Measurements from ENCODE around the gene HEBP2. TPM values are rescaled to one million over a fixed set of nuclear protein-coding genes. Genes with fewer than 3 reads are reported as not detected.

Gene HEBP2
- total RNA-seq, 1 experiment from 2014 or later: 40.9 TPM

GRCh38 chr6:138405816-138406413 lies 1.9 kb downstream of the HEBP2 start:
- CTCF ChIA-PET: interaction anchor here (2.1 kb wide), 1 partner anchor 10 kb away, joined by 6 read pairs; no protein-coding TSS in a partner anchor
- Mint-ChIP-seq H3K4me1 (peaks cover 14% of the 10 kb centered on the region), H3K9me3 (no peaks in the 10 kb centered on the region), H3K27ac (no peak overlapping the region), H3K36me3 (peaks cover 32% of the 10 kb centered on the region), H3K4me3 (no peak overlapping the region; the same call in 1 of the 2 replicates), H3K27me3 (ENCODE audit: low read depth) (peaks cover 6% of the 10 kb centered on the region)
- no peak for ATAC-seq
- no peak for DNase-seq (ENCODE audit: low spot score)
- POLR2A ChIA-PET: no interaction called here
- TF ChIP-seq ZNF232 (CRISPR knock-in tag; IDR thresholded peaks at IDR 0.05) (no peak), ATF3 (CRISPR knock-in tag; conservative IDR thresholded peaks at IDR 0.05) (no peak), ZMAT4 (CRISPR knock-in tag; IDR thresholded peaks at IDR 0.05) (no peak), SOX15 (CRISPR knock-in tag; IDR thresholded peaks at IDR 0.05) (no peak), EMX1 (CRISPR knock-in tag; IDR thresholded peaks at IDR 0.05) (no peak), HMGXB4 (CRISPR knock-in tag; IDR thresholded peaks at IDR 0.05) (no peak), MXD4 (CRISPR knock-in tag; IDR thresholded peaks at IDR 0.05; ENCODE audit: borderline replicate concordance) (no peak), ATF6 (CRISPR knock-in tag; IDR thresholded peaks at IDR 0.05) (no peak), RELA (CRISPR knock-in tag; IDR thresholded peaks at IDR 0.05; ENCODE audit: borderline replicate concordance) (no peak), AR (CRISPR knock-in tag; IDR thresholded peaks at IDR 0.05) (no peak), ETV6 (CRISPR knock-in tag; IDR thresholded peaks at IDR 0.05) (no peak), ATF2 (CRISPR knock-in tag; IDR thresholded peaks at IDR 0.05; ENCODE audit: borderline replicate concordance, low read depth) (no peak)

GRCh38 chr6:138406443-138406842 lies 2.4 kb downstream of the HEBP2 start:
- CTCF ChIA-PET: no interaction called here
- no peak overlapping the region for H3K4me3 Mint-ChIP-seq
- H3K36me3 Mint-ChIP-seq: peaks cover 37% of the 10 kb centered on the region
- no peaks in the 10 kb centered on the region for H3K9me3 Mint-ChIP-seq
- peaks cover 14% of the 10 kb centered on the region for H3K4me1 Mint-ChIP-seq
- ATAC-seq (no peak), DNase-seq (ENCODE audit: low spot score) (no peak)
- POLR2A ChIA-PET: no interaction called here
- peaks cover 6% of the 10 kb centered on the region for H3K27me3 Mint-ChIP-seq (ENCODE audit: low read depth)
- no peak overlapping the region for H3K27ac Mint-ChIP-seq
- no peak for TF ChIP-seq PRRX2 (CRISPR knock-in tag; IDR thresholded peaks at IDR 0.05)
- TF ChIP-seq CDX4 (CRISPR knock-in tag; IDR thresholded peaks at IDR 0.05; ENCODE audit: borderline replicate concordance): no peak
- TF ChIP-seq ATF1 (CRISPR knock-in tag; IDR thresholded peaks at IDR 0.05): no peak
- TF ChIP-seq USF1 (CRISPR knock-in tag; IDR thresholded peaks at IDR 0.05): no peak
- TF ChIP-seq TEAD4 (CRISPR knock-in tag; IDR thresholded peaks at IDR 0.05): no peak
- TF ChIP-seq SMAD3 (CRISPR knock-in tag; IDR thresholded peaks at IDR 0.05; ENCODE audit: borderline replicate concordance): no peak
- no peak for TF ChIP-seq CREM (CRISPR knock-in tag; IDR thresholded peaks at IDR 0.05)
- no peak for TF ChIP-seq CBFB (CRISPR knock-in tag; IDR thresholded peaks at IDR 0.05; ENCODE audit: low read depth)
- no peak for TF ChIP-seq E2F5 (CRISPR knock-in tag; IDR thresholded peaks at IDR 0.05)
- no peak for TF ChIP-seq ATF3 (CRISPR knock-in tag; conservative IDR thresholded peaks at IDR 0.05)
- TF ChIP-seq ETV6 (CRISPR knock-in tag; IDR thresholded peaks at IDR 0.05): no peak
- no peak for TF ChIP-seq ZBTB43 (CRISPR knock-in tag; IDR thresholded peaks at IDR 0.05)

All from WTC11 (cell line).